Gastrocnemius medialis (tissue), 4 donors: ENCODE measurements around the gene ADRB2.
"Not testable (repeated sequence)": the region's sequence is repeated elsewhere in the genome, so short reads cannot be mapped to it uniquely, and the experiment has no call there.

ENCODE experiments used
- CTCF ChIP-seq, 5 experiments: fragments of 450-650 bp in 3 of 5; fragments of 200-600 bp in 2 of 5; sonication (generic) in 2 of 5; IDR thresholded peaks in 4 of 5; conservative IDR thresholded peaks in 1 of 5; 1 replicate in 4 of 5; 2 replicates in 1 of 5; pipeline ENCODE4 v1.5.1; 2016 to 2019; ENCODE audit warnings: antibody characterized with exemption in 5 of 5, mild to moderate bottlenecking in 3 of 5, moderate library complexity in 3 of 5
- POLR2A ChIP-seq, 2 donors: fragments of 450-650 bp; IDR thresholded peaks; one replicate each; pipeline ENCODE4 v1.6.1; 2017; ENCODE audit warnings: antibody characterized with exemption in 2 of 2, mild to moderate bottlenecking in 2 of 2, moderate library complexity in 2 of 2

- not testable (repeated sequence) for TF ChIP-seq CTCF (IDR thresholded peaks at IDR 0.05 in 4 of 5, conservative IDR thresholded peaks at IDR 0.05 in 1 of 5); POLR2A (IDR thresholded peaks at IDR 0.05)
Measured at GRCh38 chr5:148803451-148803850, 23.0 kb upstream of the ADRB2 start.
